ENCODE data around the gene MCRIP1. TPM values are rescaled to one million over a fixed set of nuclear protein-coding genes. Genes with fewer than 3 reads are reported as not detected.

MCRIP1 gene
- total and polyA plus RNA-seq, 2 of the 4 experiments (the other 2 are of a cell fraction), result 56.5 to 164 TPM

GRCh38 chr17:81810476-81810875 is 22.6 kb downstream of the MCRIP1 start:
- H3K9me3 ChIP-seq (ENCODE audit: control insufficient read depth, insufficient read depth, low read length), result peaks cover 3% of the 10 kb centered on the region; the same call in 1 of the 2 replicates
- H2BK15ac ChIP-seq (ENCODE audit: low read depth, low read length), result no peak overlapping the region
- H4K91ac ChIP-seq (ENCODE audit: insufficient read depth, low read depth, low read length), result no peak overlapping the region
- no peak overlapping the region for H3K18ac ChIP-seq (ENCODE audit: low read depth, low read length)
- no peak for TF ChIP-seq MXI1 (IDR thresholded peaks at IDR 0.05; ENCODE audit: borderline replicate concordance, low read depth, low read length)
- intact Hi-C loops (cut with micrococcal nuclease) (no loop called here), in situ Hi-C loops (cut with MboI; ENCODE audit: low sequenced_read_pairs) (no loop called here), dilution Hi-C loops (cut with HindIII; ENCODE audit: low sequenced_read_pairs, unreplicated experiment) (no loop called here)
- no peak overlapping the region for H3K4ac ChIP-seq (ENCODE audit: low read depth, low read length)
- peaks cover 4% of the 10 kb centered on the region; the same call in 1 of the 2 replicates for H3K4me1 ChIP-seq (ENCODE audit: control insufficient read depth, insufficient read depth, low read length)
- no peaks in the 10 kb centered on the region for H3K79me1 ChIP-seq (ENCODE audit: low read depth in 1 of 2, low read length in 2 of 2)
- ATAC-seq (ENCODE audit: low read depth) (no peak), DNase-seq (no peak)
- BruUV-seq (replicated peaks), result no TSS peak
- ChIA-PET CTCF (no interaction called here), POLR2A (ENCODE audit: unreplicated experiment) (no interaction called here)
- no peak overlapping the region for H4K8ac ChIP-seq (ENCODE audit: low read depth in 2 of 2, low read length in 2 of 2)
- no peaks in the 10 kb centered on the region for H4K20me1 ChIP-seq (ENCODE audit: insufficient read depth, low read length)
- H2AFZ ChIP-seq (replicated peaks; ENCODE audit: low read length, poor library complexity), result no peak overlapping the region
- no peak overlapping the region for H2AK5ac ChIP-seq (ENCODE audit: low read depth, low read length)
- WGBS, 2 experiments (ENCODE audit: extremely low coverage in 2 of 2, insufficient read length in 1 of 2), result 74% methylated on average over 2 of the region's 8 CpGs; no CpG with 5 or more reads in 1 of the 2 experiments
- no peak overlapping the region for H2BK20ac ChIP-seq (ENCODE audit: low read depth, low read length)
- H3K4me3 ChIP-seq (ENCODE audit: insufficient read depth, low read depth, low read length), result no peak overlapping the region
- H3K27ac ChIP-seq (ENCODE audit: insufficient read depth, low read length), result no peak overlapping the region
- H2BK120ac ChIP-seq (ENCODE audit: low read depth, low read length), result no peak overlapping the region
- no peaks in the 10 kb centered on the region for H3K9me1 ChIP-seq (ENCODE audit: insufficient read depth, low read length)
- no peak overlapping the region for H2AK9ac ChIP-seq (replicated peaks; ENCODE audit: low read depth, low read length, poor library complexity)
- no peak overlapping the region for H3K14ac ChIP-seq (replicated peaks; ENCODE audit: low read depth, low read length)
- H2BK5ac ChIP-seq (ENCODE audit: low read depth, low read length, poor library complexity, severe bottlenecking), result no peak overlapping the region
- peaks cover 46% of the 10 kb centered on the region for H3K27me3 ChIP-seq (ENCODE audit: control insufficient read depth, insufficient read depth, low read length)
- no peak overlapping the region for H3K9ac ChIP-seq (ENCODE audit: low read depth, low read length)
- H3K23ac ChIP-seq (ENCODE audit: low read depth, low read length), result no peak overlapping the region
- H3K36me3 ChIP-seq (ENCODE audit: control insufficient read depth, insufficient read depth, low read length), result no peaks in the 10 kb centered on the region
- no peak overlapping the region for H3K4me2 ChIP-seq (ENCODE audit: low read depth, low read length)
- no peak overlapping the region for H4K5ac ChIP-seq (ENCODE audit: low read depth, low read length)
- H3K56ac ChIP-seq (ENCODE audit: extremely low read depth, insufficient read depth, low read length), result no peak overlapping the region
